GM21447 (cell line): ENCODE data around the gene EXOC3L2.

Experiments used
- ATAC-seq: cut with Tn5 transposase; IDR thresholded peaks from one replicate; pipeline ENCODE4 v1.9.1; 2021; ENCODE audit not compliant: unreplicated experiment

The EXOC3L2 gene

DNA sequence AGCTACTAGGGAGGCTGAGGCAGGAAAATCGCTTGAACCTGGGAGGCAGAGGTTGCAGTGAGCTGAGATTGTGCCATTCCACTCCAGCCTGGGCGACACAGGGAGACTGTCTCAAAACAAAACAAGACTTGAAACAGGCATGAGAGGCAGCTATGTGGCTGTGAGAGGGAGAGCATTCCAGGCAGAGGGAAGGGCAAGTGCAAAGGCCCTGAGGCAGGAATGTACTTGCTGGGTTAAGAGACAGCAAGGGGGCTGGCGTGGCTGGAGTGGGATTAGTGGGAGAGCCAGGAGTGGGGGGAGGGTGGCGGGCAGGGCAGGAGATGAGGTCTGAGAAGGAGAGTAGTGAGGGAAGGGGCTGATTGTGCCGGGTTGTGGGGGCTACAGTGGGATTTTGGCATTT is 21.3 kb downstream of the EXOC3L2 start:
- no peak for ATAC-seq

DNA sequence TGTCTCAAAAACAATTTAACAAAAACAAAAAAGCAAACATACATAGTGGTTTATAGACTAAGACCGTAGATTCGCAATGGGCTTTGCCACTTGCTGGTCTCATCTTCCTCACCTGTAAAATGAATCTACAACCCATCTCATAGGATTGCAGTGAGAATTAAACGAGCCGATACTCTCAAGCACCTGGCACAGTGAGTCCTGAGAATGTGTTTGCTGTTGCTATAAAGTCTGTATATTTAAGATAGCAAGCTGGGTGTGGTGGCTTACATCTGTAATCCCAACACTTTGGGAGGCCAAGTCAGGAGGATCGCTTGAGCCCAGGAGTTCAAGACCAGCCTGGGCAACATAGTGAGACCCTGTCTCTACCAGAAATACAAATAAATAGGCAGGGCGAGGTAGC is 22.5 kb downstream of the EXOC3L2 start:
- no peak for ATAC-seq

DNA sequence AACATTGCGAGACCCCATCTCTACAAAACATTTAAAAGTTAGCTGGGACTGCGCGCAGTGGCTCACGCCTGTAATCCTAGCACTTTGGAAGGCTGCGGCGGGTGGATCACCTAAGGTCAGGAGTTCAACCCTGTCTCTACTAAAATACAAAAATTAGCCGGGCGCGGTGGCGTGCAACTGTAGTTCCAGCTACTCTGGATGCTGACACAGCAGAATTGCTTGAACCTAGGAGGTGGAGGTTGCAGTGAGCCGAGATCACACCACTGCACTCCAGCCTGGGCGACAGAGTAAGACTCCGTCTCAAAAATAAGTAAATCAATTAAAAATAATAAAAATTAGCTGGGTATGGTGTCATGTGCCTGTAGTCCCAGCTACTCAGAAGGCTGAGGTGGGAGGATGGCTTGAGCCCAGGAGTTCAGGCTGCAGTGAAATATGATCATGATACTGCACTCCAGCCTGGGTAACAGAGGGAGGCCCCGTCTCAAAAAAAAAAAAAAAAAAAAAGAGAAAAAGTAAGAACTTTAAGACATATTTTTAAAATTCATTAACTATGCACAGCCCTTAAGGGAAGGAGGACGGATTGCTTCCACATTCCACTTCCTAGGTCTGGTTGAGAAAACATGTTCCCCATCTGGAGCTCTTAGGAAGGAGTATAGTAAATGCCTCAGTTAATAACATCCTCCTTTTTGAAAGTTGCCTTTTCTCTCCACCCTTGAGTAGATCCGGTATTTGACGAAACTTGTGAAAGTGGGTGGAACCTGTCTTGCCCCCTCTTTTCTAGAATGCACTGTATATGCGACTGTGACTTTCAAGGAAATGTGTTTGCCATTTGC is 26.1 kb downstream of the EXOC3L2 start:
- ATAC-seq, result no peak

DNA sequence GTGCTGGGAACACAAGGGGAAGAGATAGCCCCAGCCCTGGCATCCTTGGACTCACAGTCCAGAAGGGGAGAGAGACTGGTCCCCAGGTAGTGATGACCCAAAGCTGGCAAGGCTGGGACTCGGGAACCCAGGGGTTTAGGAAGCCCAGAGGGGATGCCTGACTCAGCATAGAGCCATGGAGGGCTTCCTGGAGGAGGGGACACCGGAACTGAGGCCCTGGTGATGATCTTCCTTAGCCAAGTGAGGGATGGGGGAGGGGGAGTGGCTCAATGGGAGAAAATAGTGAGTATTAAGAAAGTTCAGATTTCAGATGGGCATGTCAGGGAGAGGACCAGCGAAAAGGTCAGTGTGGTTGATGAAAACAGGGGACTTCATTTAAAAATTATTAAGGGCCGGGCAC is 26.8 kb downstream of the EXOC3L2 start:
- ATAC-seq, result no peak

GRCh38 chr19:45217957-45218334 is 27.3 kb downstream of the EXOC3L2 start:
- no peak for ATAC-seq

GRCh38 chr19:45217193-45217956 is 27.8 kb downstream of the EXOC3L2 start:
- ATAC-seq, result no peak

DNA sequence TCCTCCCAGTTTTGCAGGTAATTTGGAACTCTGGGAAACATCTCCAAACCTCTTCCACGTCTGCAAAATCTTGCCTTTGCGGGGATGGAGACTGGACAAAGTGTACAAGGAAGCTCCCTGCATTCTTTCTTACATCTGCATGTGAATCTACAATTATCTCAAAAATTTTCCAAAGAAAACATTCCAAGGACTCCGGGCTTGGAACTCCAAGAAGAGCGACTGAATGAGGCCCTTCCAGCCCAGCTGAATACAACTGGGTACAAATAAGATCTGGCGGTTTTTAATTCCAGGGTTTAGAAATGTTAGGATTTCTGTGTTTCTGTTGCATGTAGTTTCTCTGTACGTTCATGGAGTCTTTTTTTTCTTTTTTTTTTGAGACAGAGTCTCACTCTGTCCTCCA is 28.5 kb downstream of the EXOC3L2 start:
- ATAC-seq, result no peak

DNA sequence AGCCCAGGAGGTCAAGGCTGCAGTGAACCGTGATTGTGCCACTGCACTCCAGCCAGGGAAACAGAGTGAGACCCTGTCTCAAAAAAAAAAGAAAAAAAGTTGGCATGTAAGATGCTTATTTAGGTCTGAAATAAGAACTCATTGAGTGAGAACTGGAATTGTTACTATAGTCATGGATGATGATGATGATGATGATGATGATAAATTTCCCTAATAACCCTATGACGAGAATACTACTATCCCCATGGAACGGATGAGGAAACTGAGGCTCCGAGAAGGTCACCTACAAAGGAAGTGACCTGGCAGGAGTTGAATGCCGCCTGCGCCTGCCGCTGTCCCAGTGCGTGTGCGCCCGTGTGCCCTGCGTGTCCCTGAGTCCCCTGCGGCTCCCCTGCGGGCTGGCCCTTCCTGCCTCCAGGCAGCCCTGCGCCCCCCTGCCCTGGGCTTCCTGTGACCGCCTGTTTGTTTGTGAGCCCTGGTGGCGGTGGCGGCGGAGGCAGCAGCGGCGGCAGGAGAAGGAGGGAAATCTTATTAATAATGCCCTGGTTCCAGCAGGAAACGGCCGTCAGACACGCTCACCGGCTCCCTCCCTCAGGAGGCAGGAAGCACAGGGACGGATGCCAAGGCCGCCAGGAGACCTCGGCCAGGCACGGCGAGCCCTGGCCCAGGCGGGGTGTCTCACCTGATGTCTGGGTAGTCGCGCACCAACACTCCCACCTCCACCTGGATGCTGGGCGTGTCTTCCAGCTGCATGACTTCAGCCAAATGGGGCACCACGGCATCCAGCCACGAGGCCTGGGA is 29.6 kb downstream of the EXOC3L2 start:
- no peak for ATAC-seq

DNA sequence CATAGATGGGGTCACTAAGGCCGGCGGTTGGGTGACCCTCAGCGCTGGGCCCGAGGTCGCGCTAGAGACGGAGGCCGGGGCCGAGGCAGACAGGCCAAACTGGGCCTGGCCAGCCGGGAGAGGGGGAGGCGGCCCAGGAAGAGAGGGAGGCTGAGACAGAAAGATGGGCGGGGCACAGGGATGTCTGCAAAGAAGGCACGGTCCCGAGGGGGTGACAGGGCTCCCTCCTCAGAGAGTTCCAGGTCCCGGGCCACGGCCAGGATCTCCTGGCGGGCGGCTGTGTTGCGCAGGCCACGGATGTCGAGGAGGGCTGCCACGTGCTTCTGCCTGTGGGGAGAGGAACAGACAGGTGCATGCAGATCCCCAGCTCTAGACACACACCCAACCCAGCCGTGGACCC is 32.2 kb downstream of the EXOC3L2 start:
- no peak for ATAC-seq

- no peak for ATAC-seq
These were observed 33.3 kb downstream of the EXOC3L2 start for GRCh38 chr19:45211751-45212381.

DNA sequence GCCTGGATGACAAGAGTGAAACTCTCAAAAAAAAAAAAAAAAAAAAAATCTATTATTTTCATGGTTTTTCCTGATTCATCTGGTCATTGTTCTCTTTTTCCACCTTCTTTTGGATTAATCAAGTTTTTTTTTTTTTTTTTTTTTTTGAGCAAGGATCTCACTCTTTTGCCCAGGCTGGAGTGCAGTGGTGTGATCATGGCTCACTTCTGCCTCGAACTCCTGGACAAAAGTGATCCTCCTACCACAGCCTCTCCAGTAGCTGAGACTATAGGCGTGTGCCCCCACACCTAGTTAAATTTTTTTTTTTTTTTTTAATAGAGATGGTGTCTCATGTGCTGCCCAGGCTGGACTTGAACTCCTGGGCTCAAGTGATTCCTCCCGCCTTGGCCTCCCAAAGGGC is 38.9 kb downstream of the EXOC3L2 start:
- no peak for ATAC-seq

GRCh38 chr19:45205810-45206209 is 39.4 kb downstream of the EXOC3L2 start:
- ATAC-seq, result no peak

DNA sequence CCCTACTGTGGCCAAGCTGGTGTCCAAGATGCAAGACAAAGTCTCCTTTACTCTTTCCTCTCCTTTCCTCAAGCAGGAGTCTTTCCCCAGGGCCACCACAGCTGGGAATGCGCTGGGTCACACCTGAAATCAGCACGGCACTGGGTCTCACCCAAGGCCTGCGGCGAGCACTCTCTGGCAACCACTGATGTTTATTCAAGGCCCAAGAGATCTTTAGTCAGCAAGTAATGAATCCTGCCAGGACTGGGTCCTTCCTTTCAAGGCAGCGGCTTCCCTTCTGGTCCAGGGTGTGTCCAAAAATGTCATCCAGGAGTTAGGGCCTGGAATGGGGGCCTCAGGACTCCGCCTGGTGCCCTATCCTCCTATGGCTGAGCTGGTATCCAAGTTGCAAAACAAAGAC is 42.6 kb downstream of the EXOC3L2 start:
- ATAC-seq, result no peak

GRCh38 chr19:45200568-45200967 is 44.6 kb downstream of the EXOC3L2 start:
- no peak for ATAC-seq

DNA sequence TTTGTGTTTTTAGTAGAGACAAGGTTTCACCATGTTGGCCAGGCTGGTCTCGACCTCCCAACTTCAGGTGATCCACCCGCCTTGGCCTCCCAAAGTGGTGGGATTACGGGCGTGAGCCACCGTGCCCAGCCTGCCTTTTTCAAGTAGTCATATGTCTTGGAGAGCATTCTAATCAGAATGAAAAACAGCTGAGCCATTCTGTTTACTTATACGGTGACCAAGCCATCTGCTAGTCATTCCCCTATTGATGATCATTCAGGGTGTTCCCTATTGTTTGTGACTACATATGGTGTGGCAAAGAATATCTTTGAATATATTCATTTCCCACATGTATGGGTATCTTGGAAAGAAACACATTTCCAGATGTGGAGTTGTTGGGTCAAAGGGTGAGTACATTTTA is 49.4 kb downstream of the EXOC3L2 start:
- ATAC-seq, result no peak

- no peak for ATAC-seq
These were observed 53.8 kb downstream of the EXOC3L2 start for GRCh38 chr19:45191375-45191774.

GRCh38 chr19:45189971-45190370 is 55.2 kb downstream of the EXOC3L2 start:
- no peak for ATAC-seq

DNA sequence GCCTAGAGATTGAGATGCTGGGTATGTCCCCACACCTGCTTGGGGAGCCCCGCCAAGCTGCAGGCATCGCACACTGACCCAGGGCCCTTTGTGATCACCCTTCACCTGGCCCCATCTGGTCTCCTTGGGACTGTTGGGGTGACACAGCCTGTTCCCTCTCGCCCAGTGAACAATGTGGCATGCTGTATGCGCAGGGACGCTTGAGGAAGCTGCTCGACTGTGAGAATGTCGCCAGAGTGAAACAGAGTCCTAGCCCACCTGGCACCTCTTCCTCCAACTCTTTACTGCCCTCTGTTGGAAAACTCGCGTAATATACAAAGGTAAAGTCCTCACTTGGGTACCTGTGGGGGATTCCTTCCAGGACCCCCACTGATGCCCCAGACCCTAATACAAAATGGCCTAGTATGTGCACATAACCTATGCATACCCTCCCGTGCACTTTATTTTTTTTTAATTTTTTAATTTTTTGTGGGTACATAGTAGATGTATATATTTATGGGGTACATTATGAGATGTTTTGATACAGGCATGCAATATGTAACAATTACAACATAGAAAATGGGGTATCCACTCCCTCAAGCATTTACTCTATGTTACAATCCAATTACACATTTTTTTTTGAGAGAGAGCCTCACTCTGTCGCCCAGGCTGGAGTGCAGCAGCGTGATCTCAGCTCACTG is 57.6 kb downstream of the EXOC3L2 start:
- no peak for ATAC-seq

GRCh38 chr19:45186509-45187334 is 58.5 kb downstream of the EXOC3L2 start:
- ATAC-seq, result no peak

- ATAC-seq, result no peak
These were observed 61.1 kb downstream of the EXOC3L2 start for GRCh38 chr19:45184115-45184514.
